ENCODE data around the gene SNCAIP. TPM values are rescaled to one million over a fixed set of nuclear protein-coding genes. Genes with fewer than 3 reads are reported as not detected.

Gene SNCAIP
- total RNA-seq, 1 donor from 2014 or later = 1.3 TPM

- intact Hi-C loops (cut with DNase I) = no loop called here
These were observed 132.4 kb downstream of the SNCAIP start for GRCh38 chr5:122444411-122444810.

DNA sequence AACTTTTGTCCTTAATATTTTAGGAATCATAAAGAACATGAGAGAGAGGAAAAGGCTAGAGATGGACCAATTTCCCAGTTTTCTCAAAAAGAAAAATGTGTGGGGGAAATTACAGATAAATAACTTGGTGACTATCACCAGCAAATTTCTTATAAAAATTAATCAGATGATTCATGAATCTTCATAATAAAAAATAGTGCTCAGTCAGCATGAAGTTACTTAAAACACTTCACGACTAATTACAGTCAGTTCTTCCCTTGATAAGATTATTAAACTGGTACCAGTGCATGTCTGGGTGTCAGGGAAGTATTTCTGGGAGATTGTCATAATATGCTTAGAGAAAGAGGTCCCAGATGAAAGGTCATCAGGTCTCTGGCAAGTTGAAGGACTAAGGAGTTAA, 133.0 kb downstream of the SNCAIP start:
- intact Hi-C loops (cut with DNase I) = no loop called here
- DNase-seq (ENCODE audit: low spot score) = no peak

More at GRCh38 chr5:122444411-122444810, 132.4 kb downstream of the SNCAIP start:
- DNase-seq (ENCODE audit: low spot score) = no peak

GRCh38 chr5:122447072-122447471, 135.0 kb downstream of the SNCAIP start:
- DNase-seq (ENCODE audit: low spot score) = no peak
- intact Hi-C loops (cut with DNase I) = no loop called here

DNA sequence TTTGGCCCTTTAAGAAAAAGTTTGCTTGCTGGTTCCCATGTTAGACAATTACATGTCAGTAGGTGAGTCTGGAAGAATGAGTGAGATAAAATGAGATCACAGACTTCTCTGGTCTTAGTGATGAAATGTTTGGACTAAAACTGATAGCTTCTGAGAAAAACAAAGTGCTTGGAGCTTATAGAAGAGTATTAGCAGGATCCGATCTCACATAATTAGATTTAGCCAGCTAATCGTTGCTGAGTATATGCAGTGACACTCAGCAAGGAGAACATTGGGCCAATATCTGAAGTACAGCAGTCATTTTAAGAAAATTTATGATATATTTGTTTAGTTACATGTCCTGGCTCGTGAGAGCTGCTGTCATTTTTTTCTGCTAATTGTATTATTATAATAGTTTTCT, 135.8 kb downstream of the SNCAIP start:
- no peak for DNase-seq (ENCODE audit: low spot score)
- intact Hi-C loops (cut with DNase I) = no loop called here

- intact Hi-C loops (cut with DNase I) = no loop called here
- DNase-seq (ENCODE audit: low spot score) = no peak
These were observed 142.5 kb downstream of the SNCAIP start for GRCh38 chr5:122454541-122454940.

GRCh38 chr5:122455939-122456338, 143.9 kb downstream of the SNCAIP start:
- no peak for DNase-seq (ENCODE audit: low spot score)
- intact Hi-C loops (cut with DNase I) = no loop called here

- DNase-seq (ENCODE audit: low spot score) = no peak
- intact Hi-C loops (cut with DNase I) = no loop called here
These were observed 145.3 kb downstream of the SNCAIP start for GRCh38 chr5:122457178-122457826.

DNA sequence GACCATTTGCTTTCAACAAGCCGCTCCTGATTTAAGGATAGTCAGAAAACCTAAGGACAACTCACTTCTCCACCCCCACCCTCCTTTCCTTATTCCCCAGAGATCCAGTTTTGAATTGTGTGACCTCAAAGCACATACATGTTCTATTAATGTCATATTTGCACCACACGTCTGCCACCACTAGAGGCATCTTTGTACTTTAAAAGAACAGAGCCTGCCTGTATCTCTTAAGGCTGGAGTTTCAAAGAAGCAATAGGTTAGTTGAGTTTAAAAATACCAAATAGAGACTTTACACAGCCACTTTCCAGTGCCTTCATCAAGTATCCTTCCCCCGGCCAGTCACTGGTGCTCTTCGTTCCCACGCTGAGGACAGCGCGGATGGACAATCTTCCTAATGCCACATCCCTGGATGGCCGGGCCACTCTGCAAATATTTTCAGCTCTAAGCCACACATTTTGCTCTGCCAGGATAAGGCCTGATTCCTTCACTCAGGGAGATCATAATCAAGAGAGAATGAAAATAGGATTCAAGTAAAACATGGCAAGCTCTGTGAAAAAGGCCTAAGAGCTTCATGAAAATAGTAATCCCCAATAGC, 146.3 kb downstream of the SNCAIP start:
- intact Hi-C loops (cut with DNase I) = no loop called here
- no peak for DNase-seq (ENCODE audit: low spot score)

DNA sequence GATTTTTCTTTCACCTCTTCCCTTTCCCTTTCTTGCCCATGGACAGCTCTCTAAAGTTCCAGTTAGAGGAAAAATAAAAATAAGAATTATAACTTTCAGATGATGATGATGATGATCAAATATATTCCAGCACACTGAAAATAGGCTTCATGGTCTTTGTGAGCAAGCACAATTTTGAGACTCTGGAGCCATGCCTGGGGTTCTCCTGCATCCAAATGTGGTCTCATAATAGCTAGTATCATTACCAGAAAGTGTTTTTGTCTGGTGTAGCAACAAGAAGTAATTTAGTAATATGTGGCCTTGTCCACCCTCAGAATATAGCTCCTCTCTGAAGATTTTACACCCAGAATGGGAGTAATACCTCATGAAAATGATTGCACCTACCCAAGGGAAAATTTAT, 150.4 kb downstream of the SNCAIP start:
- DNase-seq (ENCODE audit: low spot score) = no peak
- intact Hi-C loops (cut with DNase I) = no loop called here

- intact Hi-C loops (cut with DNase I) = no loop called here
- DNase-seq (ENCODE audit: low spot score) = no peak
These were observed 151.2 kb downstream of the SNCAIP start for GRCh38 chr5:122463221-122463620.

- no peak for DNase-seq (ENCODE audit: low spot score)
- intact Hi-C loops (cut with DNase I) = no loop called here
These were observed 152.2 kb downstream of the SNCAIP start for GRCh38 chr5:122464191-122464590.

DNA sequence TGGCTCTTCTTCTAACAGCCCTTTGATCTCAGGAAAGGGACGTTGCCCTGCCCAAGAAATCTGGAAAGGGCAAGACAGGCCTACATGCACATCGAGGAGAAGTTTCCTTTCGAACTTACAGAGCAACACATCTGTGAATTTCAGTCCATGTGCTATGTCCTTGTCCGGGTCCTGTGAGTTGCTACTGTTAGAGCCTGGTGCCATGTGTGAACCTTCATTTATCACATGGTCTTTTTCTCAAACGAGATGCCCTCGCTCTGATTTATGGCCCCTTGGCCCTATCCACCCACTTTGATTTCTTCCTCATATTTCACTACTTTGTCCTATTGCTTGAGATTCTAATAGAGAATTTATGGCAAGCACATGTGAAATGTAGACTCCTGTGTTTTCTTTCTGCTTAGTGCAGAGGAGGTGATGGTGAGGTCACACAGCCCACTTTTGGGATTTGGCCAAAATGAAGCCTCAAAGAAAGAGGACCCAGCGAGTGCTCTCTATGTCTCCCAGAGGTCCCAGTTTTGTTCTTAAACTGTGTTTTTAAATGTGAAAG, 153.1 kb downstream of the SNCAIP start:
- DNase-seq (ENCODE audit: low spot score) = no peak
- intact Hi-C loops (cut with DNase I) = no loop called here

DNA sequence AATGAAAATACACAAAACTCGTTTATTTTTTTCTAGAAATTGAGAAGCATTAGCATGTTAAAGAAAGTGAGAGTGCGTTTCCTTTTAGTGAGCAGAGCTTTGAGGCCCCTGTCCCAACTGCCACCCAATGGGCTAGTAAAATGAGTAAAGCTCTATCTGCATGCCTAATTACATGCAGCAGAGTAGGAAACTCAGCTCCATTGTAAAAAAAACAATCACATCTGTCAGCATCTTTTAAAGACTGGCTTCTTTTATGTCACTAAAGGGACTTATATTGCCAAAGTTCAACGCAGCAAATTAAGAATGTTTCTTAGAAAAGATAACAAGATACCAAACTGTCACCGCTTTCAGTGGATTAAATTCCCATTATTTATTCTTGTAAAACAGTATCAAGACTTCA, 154.0 kb downstream of the SNCAIP start:
- intact Hi-C loops (cut with DNase I) = no loop called here
- DNase-seq (ENCODE audit: low spot score) = no peak

DNA sequence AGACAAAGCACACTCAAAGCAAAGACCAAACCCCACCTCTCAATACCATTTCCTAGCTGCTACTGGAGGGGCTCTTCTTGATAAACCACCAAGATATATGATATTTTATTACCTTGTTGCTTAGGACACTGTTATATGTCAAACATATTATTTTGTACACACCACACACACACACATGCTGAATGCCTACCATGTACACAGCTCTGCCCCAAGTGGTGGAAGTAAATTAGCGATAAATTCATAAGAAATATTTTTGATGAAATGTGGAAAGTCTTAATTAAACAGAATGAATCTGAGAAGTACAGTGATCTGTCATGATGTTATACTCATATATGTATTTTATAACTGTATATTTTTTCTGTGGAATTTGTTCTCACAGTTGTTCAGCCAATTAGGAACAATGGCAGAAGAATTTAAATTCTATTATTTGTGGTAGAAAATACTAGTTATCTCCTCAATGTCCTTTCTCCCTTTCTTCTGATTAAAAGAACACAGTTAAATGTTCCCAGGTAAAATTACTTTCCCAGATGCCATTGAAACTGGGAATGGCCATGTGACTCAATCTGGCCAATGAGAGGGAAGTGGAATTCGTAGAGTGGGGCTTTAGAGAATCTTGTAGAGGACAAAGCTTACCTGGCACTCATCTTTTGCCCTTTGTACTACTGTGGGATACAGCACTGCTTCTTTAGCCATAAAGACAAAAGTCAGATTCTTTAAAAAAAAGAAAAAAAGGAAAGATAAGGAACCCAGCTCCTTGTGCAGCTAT, 156.5 kb downstream of the SNCAIP start:
- intact Hi-C loops (cut with DNase I) = no loop called here
- DNase-seq (ENCODE audit: low spot score) = no peak

DNA sequence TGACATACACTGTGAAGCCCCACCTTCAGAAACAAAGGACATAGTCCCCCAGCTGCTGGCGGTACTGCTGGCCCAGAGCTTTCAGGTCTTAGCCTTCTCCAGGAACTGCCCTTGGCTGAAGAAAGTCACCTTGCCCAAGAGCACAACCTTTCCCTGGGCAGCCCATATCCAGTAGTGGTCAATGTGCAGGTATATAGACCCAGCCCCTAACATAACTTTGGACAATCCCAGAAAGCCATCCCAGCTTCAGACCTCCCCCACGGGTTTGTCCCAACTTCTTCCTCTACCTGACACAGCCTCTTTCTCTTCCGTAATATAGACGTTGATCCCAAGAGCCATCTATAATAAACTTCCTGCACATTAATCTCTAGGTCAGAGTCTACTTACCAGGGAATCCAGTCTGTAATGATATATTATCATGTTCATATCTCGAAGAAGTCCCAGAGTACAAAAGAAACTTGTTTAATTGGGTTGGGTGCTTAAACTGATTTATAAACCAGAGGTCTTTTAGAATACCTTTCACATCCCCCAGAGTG, 157.4 kb downstream of the SNCAIP start:
- intact Hi-C loops (cut with DNase I) = no loop called here
- no peak for DNase-seq (ENCODE audit: low spot score)

GRCh38 chr5:122470365-122470764, 158.3 kb downstream of the SNCAIP start:
- no peak for DNase-seq (ENCODE audit: low spot score)
- intact Hi-C loops (cut with DNase I) = no loop called here

DNA sequence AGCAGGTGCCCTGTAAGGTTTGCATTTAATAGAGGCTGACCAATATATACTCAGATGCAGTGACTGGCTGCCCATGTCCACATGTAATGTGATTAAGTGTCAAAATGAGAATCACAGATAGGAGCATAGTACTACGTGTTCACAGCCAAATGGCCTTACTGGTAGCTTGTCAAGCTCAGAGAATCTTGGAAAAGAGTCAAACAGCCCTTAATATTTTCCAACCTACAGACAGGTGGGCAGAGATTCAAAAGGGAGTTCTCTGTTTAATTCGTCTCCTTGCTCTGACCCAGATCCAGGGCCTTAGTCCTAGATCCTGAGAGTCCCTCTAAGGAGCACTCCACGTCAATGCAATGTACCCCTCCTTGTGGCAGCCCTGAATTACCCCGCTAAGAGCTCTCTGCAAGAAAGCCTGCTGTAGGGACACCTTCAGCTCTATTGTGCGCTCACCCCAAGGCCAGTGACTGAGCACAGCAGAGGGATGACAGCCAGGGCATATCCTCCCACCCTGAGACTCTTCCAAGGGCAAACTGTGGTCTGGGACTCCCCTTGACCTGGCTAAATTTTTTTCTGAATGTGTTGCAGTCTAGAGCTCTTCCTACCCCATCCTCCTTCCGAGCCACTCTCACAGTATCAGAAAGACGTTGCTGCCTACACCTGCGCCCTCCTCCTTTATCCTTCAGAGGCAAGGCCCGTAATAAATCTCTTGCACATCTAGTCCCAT, 159.2 kb downstream of the SNCAIP start:
- intact Hi-C loops (cut with DNase I) = no loop called here
- no peak for DNase-seq (ENCODE audit: low spot score)

DNA sequence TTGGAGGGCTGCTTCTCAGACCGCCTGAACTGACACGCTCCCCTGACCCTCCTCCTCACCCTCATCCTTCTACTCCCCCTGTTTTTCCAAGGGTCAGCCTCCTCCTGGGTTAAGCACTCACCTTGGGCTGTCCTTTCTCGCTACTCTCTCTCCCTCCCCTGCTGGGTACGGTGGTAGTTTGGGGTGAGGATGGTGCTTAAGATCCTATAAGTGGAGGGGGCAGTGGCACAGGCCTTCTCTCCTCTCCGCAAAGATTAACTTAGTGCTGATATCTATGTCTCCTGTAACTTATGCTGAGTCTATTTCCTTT, 159.7 kb downstream of the SNCAIP start:
- no peak for DNase-seq (ENCODE audit: low spot score)
- intact Hi-C loops (cut with DNase I) = no loop called here

DNA sequence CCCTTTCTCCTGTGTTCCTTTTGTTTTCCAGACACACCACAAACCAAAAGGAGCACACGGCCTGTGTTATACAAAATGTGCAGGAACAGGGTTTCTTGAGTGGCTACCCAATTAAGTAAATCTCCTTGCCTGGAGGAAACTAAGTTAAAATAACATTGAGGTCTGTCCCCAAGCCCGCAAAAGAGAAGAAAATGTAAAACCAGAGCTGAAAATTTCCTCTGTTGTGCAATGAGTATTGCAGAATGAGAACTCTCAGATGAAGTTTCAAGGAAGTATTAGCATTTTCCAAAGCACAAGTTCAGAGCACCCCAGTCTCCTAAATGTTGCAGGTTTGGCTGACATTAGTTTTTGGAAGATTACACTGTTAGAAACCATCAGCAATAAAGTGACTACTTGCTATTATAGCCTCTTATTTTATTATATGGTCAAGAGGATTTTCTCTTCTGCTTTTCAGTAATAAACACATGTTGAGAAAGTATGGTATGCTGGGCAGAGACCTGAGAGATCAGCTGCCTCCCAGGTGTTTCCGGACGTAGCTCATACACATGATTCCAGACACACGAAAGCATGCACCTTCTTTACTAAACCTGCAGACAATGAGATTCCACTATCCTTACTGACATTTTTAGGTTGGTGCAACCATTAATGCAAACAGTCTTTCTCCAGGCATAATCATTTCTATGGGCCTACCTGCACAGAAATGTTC, 161.3 kb downstream of the SNCAIP start:
- DNase-seq (ENCODE audit: low spot score) = no peak
- intact Hi-C loops (cut with DNase I) = no loop called here

All from cardiac septum (tissue), 1 donor.